Neutrophil (primary cell): ENCODE results near the gene RETREG2.

Experiments used
- H3K27ac ChIP-seq: fragments of 200-600 bp; sonication (generic); 2 replicates; pipeline ENCODE4 v1.5.1; 2016; ENCODE audit warnings: mild to moderate bottlenecking, moderate library complexity
- H3K27me3 ChIP-seq: fragments of 200-600 bp; sonication (generic); 2 replicates; pipeline ENCODE4 v1.6.0; 2016; ENCODE audit warnings: mild to moderate bottlenecking
- H3K36me3 ChIP-seq: fragments of 200-600 bp; sonication (generic); 2 replicates; pipeline ENCODE4 v1.5.1; 2017
- H3K4me1 ChIP-seq, 2 experiments: fragments of 200-600 bp in 1 of 2; sonication (generic) in 1 of 2; 1 replicate in 1 of 2; 2 replicates in 1 of 2; pipeline versions ENCODE4 v1.5.1 to v1.6.1; 2013 to 2016; ENCODE audit warnings: low read depth in 1 of 2, low read length in 1 of 2, mild to moderate bottlenecking in 1 of 2, moderate library complexity in 1 of 2; ENCODE audit not compliant: control insufficient read depth in 1 of 2, insufficient read depth in 1 of 2
- H3K4me3 ChIP-seq, 2 experiments: fragments of 200-600 bp in 1 of 2; sonication (generic) in 1 of 2; 1 replicate in 1 of 2; 2 replicates in 1 of 2; pipeline ENCODE4 v1.5.1; 2013 to 2016; ENCODE audit warnings: low read depth in 1 of 2, low read length in 1 of 2, mild to moderate bottlenecking in 1 of 2, moderate library complexity in 1 of 2
- H3K9me3 ChIP-seq: fragments of 200-600 bp; sonication (generic); 2 replicates; pipeline ENCODE4 v1.5.1; 2016
- CTCF ChIP-seq: fragments of 200-600 bp; sonication (generic); IDR thresholded peaks from 2 replicates; pipeline ENCODE4 v1.5.1; 2016; ENCODE audit warnings: antibody characterized with exemption

The RETREG2 gene

GRCh38 chr2:219210196-219210885 is 32.3 kb downstream of the RETREG2 start:
- Histone ChIP-seq H3K27ac (peak overlapping the region; percentile 45), H3K4me3 (no peak overlapping the region), H3K27me3 (peaks cover under 1% of the 10 kb centered on the region), H3K36me3 (peaks cover 50% of the 10 kb centered on the region), H3K9me3 (no peaks in the 10 kb centered on the region), H3K4me1 (peaks cover 54 to 64% of the 10 kb centered on the region in 2 experiments)
- TF ChIP-seq CTCF: no peak

GRCh38 chr2:219210886-219211362 is 32.8 kb downstream of the RETREG2 start:
- H3K9me3 ChIP-seq: no peaks in the 10 kb centered on the region
- H3K36me3 ChIP-seq: peaks cover 50% of the 10 kb centered on the region
- peak overlapping the region; percentile 13 for H3K27ac ChIP-seq
- H3K4me3 ChIP-seq: no peak overlapping the region
- H3K27me3 ChIP-seq: peaks cover 6% of the 10 kb centered on the region
- H3K4me1 ChIP-seq: peaks cover 51 to 61% of the 10 kb centered on the region in 2 experiments
- TF ChIP-seq CTCF: no peak

GRCh38 chr2:219213026-219213415 is 34.9 kb downstream of the RETREG2 start:
- peaks cover 45 to 54% of the 10 kb centered on the region in 2 experiments for H3K4me1 ChIP-seq
- no peak overlapping the region for H3K27ac ChIP-seq
- no peak for TF ChIP-seq CTCF
- no peak overlapping the region for H3K4me3 ChIP-seq
- no peaks in the 10 kb centered on the region for H3K9me3 ChIP-seq
- H3K36me3 ChIP-seq: peaks cover 45% of the 10 kb centered on the region
- H3K27me3 ChIP-seq: peaks cover 15% of the 10 kb centered on the region

GRCh38 chr2:219213486-219214071 is 35.5 kb downstream of the RETREG2 start:
- TF ChIP-seq CTCF: no peak
- H3K9me3 ChIP-seq: no peaks in the 10 kb centered on the region
- H3K4me1 ChIP-seq: peaks cover 45 to 54% of the 10 kb centered on the region in 2 experiments
- H3K27ac ChIP-seq: no peak overlapping the region
- H3K4me3 ChIP-seq: no peak overlapping the region
- peaks cover 39% of the 10 kb centered on the region for H3K36me3 ChIP-seq
- H3K27me3 ChIP-seq: peaks cover 15% of the 10 kb centered on the region

GRCh38 chr2:219214141-219214540 is 36.1 kb downstream of the RETREG2 start:
- H3K4me1 ChIP-seq: peaks cover 45 to 54% of the 10 kb centered on the region in 2 experiments

More at GRCh38 chr2:219214141-219214540, 36.1 kb downstream of the RETREG2 start:
- H3K27ac ChIP-seq: no peak overlapping the region
- peaks cover 38% of the 10 kb centered on the region for H3K36me3 ChIP-seq
- TF ChIP-seq CTCF: no peak
- H3K4me3 ChIP-seq: no peak overlapping the region
- peaks cover 15% of the 10 kb centered on the region for H3K27me3 ChIP-seq
- H3K9me3 ChIP-seq: no peaks in the 10 kb centered on the region
